H1 (cell line): ENCODE results near the gene IQGAP1.

Experiments
- CEBPB ChIP-seq: IDR thresholded peaks from 2 replicates; pipeline ENCODE4 v1.6.1; 2012; ENCODE audit warnings: low read depth, low read length
- EZH2 ChIP-seq: fragments of 200-600 bp; sonication (generic); IDR thresholded peaks from 2 replicates; pipeline ENCODE4 v1.7.1; 2012; ENCODE audit warnings: low read depth, mild to moderate bottlenecking, moderate library complexity, low read length, inconsistent platforms; ENCODE audit not compliant: severe bottlenecking
- POLR2AphosphoS5 ChIP-seq: IDR thresholded peaks from 2 replicates; pipeline ENCODE4 v1.6.1; 2011; ENCODE audit warnings: low read depth, low read length
- SP1 ChIP-seq: IDR thresholded peaks from 2 replicates; pipeline ENCODE4 v1.6.1; 2011; ENCODE audit warnings: low read depth, low read length
- TF ChIP-seq, protein P1 (sequence below), 3 experiments: IDR thresholded peaks; 1 replicate in 2 of 3; 2 replicates in 1 of 3; pipeline versions ENCODE4 v1.5.1 to v1.6.1; 2011; ENCODE audit warnings: low read length in 3 of 3, mild to moderate bottlenecking in 3 of 3, inconsistent platforms in 2 of 3, low read depth in 1 of 3, moderate library complexity in 1 of 3; ENCODE audit not compliant: insufficient read depth in 1 of 3; ENCODE audit errors: control extremely low read depth in 1 of 3

- no peak for TF ChIP-seq POLR2AphosphoS5
- TF ChIP-seq, protein P1, sequence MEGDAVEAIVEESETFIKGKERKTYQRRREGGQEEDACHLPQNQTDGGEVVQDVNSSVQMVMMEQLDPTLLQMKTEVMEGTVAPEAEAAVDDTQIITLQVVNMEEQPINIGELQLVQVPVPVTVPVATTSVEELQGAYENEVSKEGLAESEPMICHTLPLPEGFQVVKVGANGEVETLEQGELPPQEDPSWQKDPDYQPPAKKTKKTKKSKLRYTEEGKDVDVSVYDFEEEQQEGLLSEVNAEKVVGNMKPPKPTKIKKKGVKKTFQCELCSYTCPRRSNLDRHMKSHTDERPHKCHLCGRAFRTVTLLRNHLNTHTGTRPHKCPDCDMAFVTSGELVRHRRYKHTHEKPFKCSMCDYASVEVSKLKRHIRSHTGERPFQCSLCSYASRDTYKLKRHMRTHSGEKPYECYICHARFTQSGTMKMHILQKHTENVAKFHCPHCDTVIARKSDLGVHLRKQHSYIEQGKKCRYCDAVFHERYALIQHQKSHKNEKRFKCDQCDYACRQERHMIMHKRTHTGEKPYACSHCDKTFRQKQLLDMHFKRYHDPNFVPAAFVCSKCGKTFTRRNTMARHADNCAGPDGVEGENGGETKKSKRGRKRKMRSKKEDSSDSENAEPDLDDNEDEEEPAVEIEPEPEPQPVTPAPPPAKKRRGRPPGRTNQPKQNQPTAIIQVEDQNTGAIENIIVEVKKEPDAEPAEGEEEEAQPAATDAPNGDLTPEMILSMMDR (IDR thresholded peaks at IDR 0.05; ENCODE audit: control extremely low read depth in 1 of 3, insufficient read depth in 1 of 3, low read depth in 1 of 3, low read length in 3 of 3): no peak
- TF ChIP-seq CEBPB: no peak
- TF ChIP-seq SP1: no peak
- no peak for TF ChIP-seq EZH2
Measured at GRCh38 chr15:90458061-90458460, 70.0 kb downstream of the IQGAP1 start.
